GM19397 (cell line): Measurements from ENCODE around the gene SLC48A1.

Experiments
- ATAC-seq: cut with Tn5 transposase; IDR thresholded peaks from one replicate; pipeline ENCODE4 v1.9.1; 2021; ENCODE audit warnings: mild to moderate bottlenecking, moderate library complexity; ENCODE audit not compliant: unreplicated experiment

The SLC48A1 gene

DNA sequence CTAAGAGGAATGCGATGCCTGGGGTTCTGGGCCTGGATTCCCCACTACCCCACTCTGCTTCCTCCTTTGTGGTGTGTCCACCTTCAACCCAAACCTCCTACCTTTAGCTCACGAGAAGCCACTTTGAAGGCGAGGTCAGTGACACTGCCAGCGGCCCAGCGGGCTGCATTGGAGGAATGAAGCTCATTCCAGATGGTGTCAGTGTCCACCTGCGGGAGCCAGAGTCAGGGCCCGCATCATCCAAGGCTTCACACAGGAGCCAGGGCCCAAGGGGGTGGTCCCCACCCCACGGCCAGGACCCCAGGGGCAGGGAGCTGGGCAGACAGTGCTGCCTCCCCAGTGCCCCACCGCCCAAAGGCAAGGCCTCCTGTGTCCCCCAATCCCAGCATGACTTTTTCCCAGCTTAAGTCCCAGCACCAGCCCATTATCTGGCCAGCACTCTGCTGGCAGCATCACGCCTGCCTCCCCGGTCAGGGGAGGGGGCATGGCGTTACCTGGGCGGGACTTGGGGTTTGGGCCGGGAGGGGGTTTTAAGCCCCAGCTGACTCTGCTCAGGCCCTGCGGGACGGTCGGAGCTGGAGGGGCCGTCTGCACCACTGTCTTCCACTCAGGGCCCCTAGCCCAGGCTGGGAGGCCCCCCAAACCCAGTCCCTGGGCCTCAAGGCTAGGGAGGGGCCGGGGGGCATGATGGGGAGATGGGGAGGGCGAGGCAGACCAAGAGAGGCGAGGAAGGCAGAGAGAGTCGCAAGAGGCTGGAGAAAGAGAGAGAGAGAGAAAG lies 16.9 kb downstream of the SLC48A1 start:
- ATAC-seq: no peak

DNA sequence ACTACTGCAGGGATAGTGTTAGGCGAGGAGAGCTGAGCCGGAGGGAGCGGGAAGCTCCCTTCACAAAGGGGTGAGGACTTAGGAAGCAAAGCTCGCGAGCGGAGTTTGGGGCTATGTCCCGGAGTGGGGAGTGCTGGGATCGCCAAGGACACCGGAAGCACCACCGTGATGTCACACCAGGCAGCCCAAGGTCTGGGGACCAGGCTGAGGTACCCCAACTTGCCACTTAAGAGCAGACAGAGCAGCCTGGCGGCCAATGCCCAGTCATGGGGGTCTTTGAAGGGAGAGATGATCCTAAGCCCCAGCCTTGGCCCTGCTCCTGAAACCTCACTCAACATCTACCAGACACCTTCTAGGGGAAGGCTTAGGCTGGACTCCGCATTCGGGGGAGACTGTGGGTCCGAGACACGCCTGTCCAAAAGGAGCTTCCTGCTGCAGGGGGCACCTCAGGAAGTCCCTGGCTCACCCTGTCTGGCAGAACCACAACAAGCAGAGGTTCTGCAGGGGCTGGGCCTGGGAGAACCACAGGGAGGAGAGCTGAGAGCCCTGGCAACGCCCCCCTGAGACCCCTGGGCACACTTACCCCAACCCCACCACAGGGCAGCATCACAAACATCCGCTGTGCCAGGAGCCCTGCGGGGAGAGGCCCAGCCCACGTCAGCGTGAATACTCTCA lies 17.8 kb downstream of the SLC48A1 start:
- no peak for ATAC-seq

DNA sequence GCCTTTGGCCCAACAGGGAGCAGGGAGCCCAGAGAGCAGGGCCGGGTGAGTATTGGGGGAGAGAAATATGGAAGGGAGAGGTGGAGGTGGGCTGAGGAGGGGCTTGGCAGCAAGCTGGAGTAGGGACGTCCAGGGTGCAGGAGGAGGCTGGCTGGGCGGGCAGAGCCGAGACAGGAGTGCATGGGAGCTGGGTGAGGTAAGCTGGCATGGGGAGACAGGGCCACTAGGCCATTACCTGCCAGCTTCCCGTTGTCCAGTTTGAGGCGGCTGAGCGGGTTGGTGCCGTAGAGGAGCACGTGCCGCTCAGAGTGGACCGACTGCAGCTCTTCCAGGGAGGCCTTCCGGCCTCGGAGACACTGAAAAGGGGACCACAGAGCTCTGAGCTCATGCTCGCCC lies 18.3 kb downstream of the SLC48A1 start:
- ATAC-seq: no peak

DNA sequence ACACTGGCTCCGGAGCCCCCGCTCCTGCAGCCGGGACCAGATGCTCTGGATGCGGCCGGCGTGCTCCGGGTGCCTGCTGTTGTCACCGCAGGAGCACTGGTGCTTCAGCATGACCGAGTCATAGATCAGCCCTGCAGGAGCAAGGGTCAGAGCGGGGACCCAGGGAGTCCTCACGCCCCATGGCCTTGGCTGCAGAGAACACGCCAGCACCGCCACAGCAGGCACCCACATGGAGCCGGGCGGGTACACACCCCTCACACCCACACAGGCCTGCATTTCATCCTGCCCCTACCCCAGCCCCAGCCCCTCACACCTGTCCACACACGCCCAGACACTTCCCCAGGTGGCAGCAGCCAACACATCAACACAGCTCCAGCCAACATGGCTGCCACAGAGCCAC lies 18.8 kb downstream of the SLC48A1 start:
- no peak for ATAC-seq

DNA sequence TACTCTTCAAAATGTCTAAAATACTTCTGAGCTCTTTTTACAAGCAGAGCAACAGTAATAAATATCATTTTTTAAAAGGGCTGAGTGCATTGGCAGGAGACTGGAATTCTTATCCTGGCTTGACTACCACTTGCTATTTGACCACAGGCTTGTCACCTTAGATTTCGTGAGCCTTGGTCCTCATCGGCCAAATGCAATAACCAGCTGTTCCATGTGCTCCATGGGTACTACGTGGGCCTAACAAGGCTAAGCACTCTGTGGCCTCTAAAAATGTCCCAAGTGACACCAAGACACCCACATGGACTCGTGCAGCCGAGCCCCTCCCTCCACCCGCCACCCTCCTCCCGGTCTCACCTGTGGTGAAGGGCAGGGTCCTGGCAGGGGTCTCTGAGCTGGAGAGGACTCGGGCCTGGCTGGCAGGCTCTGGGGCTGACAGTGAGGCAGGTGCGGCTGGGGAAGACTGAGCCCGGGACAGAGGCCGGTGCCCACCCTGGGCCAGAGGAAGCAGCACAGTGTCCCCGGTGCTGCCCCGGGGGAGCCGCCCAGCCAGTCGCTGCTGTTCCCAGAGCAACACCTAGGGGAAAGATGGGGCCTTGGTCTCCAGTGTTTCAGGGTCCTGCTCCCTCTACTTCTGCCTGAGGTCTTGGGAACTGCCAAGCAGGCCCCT lies 20.1 kb downstream of the SLC48A1 start:
- no peak for ATAC-seq

DNA sequence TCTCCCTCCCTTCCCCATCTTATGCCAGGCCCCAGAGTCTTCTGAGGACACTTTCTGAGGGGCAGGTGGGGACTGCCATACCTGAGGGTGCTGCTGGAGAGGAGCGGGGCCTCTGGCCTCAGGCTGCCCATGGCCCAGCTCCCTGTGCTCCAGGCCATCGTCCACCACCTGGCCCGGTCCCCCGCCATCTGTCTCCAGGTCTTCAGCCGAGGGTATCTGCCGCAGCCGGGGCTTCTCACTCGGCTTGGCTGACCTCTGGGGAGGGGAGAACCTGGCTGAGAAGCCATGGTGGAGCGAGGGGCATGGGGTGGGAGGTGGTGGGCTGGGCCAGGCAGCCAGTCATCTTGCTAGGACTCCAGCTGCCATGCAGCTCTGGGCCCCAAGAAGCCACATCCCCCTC lies 21.6 kb downstream of the SLC48A1 start:
- ATAC-seq: no peak

DNA sequence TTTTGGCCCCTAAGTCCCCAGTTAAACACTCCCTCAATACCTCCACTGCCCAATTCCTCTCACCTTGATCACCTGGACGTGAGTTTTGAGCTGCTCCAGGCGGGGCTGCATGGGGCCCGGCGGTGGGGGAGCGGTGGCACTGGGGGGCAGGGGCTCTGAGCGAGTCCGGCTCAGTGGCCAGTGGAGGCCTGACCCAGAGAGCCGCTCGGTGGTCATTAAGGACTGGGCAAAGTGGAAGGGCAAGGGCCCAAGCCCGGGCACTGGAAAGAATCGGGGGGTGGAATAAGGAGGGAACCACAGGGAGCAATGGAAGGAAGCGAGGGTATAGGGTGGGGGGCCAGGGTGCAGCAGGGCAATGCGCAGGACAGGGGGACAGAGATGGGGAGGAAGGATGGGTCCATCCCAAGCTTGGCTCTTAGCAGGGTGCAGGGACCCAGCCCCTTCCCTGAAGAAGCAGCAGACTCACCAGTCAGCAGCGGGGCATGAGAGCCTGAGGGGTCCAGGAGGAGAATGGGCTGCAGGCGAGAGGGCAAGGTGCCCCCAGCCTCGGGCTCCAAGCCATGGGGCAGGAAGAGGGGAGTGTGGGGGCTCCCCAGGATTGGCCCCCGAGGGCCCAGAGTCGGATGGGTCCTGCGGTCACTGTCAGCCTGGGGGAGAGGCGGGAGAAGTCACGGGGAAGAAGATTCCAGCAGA lies 22.2 kb downstream of the SLC48A1 start:
- no peak for ATAC-seq

DNA sequence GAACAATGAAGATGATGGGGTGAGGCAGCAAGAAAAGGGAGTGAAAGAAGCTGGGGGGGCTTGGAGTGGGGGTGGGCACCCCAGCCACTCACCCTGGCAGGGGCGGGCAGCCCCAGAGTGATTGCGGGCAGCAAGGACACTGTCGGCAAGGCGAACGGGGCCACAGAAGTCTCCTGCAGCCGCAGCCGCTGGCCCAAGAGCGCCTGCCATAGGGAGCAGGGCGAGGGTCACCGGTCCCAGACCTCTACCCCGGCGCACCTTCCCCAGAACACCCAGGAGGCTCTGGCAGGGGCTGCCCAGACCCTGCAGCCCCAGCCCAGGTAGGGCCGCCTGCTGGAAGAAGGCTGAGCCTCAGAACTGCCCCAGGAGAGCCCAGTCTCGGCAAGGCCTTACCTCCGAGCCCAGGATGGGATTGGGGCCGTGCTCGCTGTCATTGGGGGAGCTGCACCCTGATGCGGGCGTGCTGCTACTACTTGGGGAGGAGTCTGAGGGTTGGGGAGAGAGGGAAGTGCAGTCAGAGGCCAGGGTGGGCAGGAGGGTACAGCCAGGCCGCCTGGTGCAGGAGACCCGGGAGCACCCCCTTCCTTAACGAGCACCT lies 22.9 kb downstream of the SLC48A1 start:
- no peak for ATAC-seq

DNA sequence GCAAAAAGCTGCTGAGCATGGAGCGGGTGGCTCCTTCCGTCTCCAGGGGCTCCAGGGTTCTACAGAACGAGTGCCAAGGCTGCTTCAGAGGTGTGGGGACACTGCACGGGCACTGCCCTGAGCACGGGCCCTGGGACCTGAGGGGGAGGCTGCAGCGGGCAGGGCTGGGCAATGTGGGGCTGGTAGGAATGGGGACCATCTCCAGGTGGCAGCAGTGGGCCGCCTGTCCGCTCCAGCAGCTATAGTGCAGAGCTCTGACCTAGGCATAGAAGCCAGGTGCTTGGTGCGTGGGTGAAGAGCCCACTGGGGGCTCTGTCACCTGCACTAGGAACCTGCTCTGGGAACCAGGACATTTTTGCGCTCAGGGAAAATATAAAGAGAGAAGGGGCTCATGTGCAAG lies 24.4 kb downstream of the SLC48A1 start:
- ATAC-seq: peak; percentile 56

DNA sequence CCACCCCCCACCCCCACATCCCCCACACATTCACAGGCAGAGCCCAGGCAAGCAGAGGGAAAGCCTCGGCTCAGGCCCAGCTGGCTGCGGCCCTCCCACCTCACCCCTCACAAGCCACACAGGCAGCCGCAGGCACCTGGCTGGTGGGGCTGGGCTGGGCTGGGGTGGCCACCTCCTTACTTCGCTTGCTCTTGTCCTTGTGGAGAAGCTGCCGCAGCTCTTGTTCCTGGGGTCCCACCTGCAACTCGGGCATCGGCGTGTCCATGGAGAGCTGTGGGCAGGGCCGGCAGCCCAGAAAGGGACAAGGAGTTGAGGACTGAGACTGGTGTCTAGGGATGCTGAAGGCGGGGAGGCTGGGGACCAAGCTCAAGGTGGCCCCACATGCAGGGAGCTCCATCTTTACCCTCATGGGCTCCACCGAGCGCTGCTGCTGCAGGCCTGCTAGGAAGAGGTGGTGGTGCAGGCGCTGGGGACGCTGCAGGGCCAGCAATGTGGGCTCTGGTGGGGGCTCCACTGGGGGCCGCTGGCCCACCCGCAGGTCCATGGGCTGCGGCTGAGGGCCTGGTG lies 25.4 kb downstream of the SLC48A1 start:
- no peak for ATAC-seq

DNA sequence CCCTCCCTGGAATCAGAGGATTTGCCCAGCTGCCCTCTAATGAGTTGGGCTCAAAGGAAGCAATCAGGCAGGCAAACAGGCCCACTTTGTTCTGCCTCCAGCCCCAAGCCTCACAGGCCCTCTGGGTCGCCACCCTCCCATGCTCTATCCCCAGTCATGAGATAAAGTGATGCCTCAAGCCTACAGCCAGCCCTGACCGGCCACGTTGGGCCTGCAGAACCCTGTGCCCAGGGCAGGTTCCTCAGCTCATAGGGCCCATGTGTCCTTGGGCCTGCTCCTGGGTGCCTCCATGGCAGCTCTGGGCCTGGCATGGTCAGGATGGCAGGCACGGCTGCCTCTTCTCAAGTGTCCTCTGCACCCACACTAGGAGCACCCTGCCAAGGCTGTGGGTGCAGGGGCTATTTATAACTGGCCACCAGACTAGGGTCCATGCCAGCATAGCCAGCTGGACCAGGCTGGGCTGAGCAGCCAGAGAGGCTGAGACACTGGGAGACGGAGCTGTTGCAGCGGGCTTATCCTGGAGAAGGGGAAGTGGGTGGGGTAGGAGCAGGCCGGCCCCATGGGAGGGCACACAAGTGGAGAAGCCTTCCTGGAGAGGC lies 26.4 kb downstream of the SLC48A1 start:
- no peak for ATAC-seq

DNA sequence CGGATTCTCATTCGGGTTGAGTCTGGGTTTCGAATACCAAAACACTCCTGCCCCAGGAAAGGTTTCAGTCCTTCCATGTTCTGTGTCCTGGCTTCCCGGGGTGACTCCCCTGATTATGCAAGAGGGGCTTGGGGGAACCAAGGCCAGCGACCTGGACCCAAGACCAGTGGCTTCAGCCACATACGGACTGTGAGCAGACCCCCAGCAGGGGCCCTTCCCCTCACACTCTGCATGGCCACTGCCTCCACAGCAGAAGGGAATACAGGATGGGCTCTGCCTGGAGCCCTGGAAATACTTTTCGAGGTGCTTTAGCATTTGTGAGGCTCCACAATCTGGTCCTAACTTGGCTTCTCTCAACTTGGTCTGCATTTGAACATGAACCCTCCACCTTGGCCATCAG lies 27.5 kb downstream of the SLC48A1 start:
- ATAC-seq: no peak

DNA sequence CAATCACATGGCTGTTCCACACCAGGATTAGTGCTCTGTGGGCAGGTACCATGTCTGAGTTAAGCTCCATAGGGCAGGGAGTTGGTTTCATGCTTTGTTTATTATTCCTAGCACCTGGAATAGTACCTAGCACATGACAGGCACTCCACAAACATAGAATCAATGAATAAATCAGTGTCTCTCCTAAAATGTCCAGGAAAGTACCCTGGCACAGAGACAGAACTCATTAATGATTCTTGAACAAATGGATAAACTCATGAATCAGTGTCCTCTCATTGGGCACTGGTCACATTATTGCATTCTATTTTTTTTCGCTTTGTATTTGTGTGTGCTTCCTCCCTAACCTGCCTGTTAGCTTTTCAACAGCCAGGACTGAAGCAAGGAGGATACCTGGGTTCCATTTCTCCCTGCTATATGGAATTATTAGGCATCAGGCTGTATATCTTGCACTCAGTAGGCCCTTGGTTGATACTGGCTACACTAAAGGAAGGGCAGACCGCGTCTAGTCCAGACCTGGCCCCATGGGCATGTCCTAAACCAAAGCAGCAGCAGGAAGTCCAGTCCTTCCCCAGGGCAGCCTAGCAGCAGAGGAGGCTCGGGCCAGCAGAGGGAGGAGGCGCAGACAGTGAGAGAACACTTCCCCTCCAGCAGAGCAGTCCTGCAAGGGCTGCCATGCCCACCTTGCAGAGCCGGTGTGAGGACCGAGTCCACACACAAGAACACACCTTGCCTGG lies 28.3 kb downstream of the SLC48A1 start:
- ATAC-seq: no peak

DNA sequence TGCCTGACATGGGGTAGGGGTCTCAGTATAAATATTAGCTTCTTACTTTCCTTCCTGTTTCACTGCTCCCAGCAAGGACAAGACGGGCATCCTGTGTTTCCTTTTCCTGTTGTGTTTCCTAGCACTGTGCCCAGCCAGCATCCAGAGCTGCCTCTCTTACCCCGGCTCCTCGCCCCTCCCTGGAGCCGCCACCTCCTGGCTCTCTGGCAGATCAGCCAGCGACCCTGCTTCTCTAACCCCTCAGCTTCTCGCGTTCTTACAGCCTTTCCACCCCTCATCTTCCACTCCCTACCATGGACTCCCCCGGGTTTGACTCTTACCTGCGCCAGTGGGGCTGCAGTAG lies 28.8 kb downstream of the SLC48A1 start:
- no peak for ATAC-seq

DNA sequence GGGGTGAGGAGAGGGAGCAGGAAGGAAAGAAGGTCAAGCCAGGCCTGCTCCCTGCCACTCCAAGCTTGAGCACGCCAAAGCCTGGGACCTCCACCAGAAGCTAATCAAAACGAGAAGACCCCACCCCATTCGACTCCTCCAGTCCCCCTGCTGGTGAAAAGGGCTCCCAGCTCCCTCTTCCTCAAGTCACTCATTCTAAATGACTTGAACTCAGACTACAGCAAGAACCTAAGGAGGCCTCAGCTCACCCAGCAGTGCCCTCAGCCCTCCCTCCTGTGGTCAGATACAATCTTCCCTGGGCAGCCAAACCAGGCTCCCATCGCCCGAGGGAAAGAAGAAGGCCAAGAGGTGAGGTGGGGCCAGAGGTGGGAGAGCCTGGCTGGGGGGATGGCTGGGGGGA lies 29.3 kb downstream of the SLC48A1 start:
- ATAC-seq: no peak

DNA sequence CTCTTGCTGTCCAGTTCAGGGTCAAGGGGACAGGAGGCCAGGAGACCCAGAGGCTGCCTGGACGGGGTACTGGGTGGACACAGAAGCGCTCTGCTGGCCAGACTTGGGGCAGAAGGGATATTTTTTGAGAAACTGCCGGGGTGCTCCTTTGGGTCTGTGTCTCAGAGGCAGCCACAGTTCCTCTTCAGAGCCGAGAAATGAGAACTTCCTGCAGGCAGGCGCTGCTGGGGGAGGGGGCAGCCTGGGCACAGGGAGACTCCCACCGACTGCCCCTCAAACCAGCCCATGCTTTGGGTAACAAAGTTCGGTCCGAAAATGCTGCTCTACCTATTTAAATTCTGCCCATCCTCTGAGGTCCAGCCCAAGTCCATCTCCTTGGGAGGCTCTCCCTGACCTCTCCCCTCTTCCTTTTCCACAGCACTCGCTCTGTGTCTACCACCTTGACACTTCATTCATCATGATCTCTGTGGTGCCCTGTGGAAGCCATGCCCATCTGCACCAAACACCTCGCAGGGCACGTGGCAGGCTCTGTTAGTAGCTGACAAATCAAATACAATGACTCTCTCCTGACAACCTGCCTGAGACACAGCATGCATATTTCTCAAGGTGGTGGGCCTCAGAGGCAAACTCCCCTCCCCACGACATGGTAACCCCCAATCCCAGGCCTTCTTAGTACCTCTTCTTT lies 30.3 kb downstream of the SLC48A1 start:
- ATAC-seq: no peak

DNA sequence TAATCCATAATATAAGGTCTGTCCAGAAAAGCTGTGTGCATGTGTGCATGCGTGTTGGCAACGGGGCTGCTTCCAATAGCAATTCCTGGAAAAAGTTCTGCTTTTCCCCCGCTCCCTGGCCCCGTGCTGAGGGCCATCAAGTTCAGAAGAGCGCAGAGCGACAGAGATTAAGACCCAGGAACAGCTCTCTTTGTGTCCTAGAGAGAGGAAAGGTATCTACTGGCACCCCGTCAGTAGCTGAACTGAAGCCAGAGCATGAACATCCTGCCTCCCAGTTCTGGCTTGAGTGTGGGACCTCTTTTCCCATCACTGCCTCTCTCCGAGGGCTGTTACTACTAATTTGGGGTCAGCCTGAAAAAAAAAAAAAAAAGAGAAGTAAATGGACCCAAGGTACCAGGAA lies 31.1 kb downstream of the SLC48A1 start:
- ATAC-seq: no peak

DNA sequence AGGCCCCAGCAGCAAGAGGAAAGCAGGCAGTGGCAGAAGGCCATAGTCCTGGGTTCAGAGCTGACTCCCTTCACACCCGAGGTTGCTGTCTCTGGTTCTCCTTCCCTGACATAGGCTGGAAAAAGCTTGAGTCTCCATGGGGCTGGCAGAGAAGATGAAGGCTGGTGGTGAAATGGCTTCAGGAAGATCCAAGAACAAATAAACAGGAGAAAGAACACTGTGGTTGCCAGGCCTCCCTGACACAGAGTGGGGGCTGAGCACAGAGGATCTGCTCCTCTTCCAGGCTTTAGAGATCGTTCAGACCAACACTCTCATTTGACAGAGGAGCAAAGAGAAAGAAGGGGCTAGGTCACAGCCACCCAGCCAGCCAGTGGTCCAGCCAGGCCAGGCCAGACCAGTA lies 32.4 kb downstream of the SLC48A1 start:
- ATAC-seq: no peak

DNA sequence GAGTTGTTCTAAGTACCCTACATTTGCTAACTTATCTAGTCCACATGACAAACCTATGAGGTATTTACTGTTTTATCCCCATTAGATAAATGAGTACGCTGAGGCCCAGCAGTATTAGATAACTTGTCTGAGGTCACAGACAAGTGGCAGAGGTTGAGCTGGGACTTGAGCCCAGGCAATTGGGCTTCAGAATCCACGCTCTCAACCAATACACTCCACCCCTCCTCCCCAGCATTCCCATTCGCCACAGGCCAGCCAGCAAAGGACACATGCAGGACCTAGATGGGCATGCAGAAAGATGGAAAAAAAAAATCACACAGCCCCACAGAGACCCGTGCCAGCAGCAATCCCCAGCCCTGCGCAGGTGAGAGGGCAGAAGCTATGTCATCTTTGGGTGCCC lies 34.3 kb downstream of the SLC48A1 start:
- no peak for ATAC-seq
